ENCODE measurements around the gene KCNQ1.
A peak's percentile ranks its signal among the peaks of the same experiment; 100 is the strongest.

Gene KCNQ1

DNA sequence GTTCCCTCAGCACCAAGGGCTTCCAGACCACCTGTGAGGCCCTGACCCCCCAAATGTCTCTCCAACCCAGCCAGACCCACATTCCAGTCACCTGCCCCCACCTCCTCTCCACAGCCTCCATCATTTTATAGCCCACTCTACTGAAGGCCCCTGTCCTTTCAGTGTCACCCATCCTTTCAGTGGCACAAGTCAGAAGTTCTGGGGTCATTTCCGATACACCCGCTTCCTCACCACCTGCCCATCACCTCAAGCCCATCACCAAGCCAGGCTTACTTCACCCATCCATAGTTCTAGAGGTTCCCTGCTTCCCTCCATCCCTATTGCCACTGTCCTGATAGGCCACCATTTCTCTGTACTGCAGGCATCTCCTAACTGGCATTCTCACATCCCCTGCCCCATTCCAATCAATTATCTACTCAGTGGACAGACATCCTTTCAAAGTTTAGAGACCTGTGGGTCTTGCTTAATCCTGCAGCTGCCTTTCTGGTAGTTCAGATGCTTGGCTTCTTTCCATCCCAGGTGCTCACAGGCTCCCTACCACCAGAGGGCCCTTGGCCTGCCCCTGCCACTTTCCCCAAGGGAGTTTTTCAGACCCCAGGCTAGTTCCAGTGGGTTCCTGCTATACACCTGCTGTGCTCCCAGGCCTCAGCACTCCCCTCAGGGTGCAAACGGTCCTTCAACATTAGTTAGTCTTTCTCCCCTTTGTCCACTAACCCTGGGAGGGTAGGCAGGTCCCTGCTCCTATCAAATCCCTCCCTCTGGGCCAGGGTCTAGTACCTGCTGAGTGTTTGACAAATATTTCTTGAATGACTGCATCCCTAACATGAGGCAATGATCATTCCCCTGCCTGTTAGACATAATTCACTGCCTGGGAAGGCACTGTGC lies 247.4 kb downstream of the KCNQ1 start:
- DNase-seq (ENCODE audit: insufficient read length, low spot score) (no peak), FAIRE-seq (peak; percentile 52)

GRCh38 chr11:2693271-2694261 lies 248.8 kb downstream of the KCNQ1 start:
- FAIRE-seq = no peak
- no peak for DNase-seq (ENCODE audit: insufficient read length, low spot score)

GRCh38 chr11:2694495-2694894 lies 249.7 kb downstream of the KCNQ1 start:
- DNase-seq (ENCODE audit: insufficient read length, low spot score) (no peak), FAIRE-seq (no peak)

GRCh38 chr11:2694995-2695939 lies 250.5 kb downstream of the KCNQ1 start:
- no peak for FAIRE-seq
- no peak for DNase-seq (ENCODE audit: insufficient read length, low spot score)

DNA sequence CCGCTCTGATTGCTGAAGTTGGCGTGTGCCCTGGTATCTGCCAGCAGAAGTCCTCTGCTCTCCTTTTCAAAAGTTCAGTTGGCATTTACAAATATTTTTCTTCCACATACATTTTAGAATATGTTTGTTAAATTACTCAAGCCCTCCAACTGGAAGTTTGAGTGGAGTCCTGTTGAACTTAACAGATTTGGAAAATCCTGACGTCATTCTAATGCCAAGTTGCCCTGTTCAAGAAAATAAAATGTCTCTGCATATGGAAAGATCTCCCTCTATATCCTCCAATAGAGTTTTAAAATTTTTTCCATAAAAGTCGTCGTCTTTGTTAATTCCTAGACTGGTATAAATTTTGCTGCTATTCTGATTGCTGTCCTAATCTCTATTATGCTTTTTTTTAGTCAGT lies 251.6 kb downstream of the KCNQ1 start:
- no peak for FAIRE-seq
- no peak for DNase-seq (ENCODE audit: insufficient read length, low spot score)

- no peak for DNase-seq (ENCODE audit: insufficient read length, low spot score)
- no peak for FAIRE-seq
Observed at GRCh38 chr11:2697866-2698265, 253.1 kb downstream of the KCNQ1 start.

DNA sequence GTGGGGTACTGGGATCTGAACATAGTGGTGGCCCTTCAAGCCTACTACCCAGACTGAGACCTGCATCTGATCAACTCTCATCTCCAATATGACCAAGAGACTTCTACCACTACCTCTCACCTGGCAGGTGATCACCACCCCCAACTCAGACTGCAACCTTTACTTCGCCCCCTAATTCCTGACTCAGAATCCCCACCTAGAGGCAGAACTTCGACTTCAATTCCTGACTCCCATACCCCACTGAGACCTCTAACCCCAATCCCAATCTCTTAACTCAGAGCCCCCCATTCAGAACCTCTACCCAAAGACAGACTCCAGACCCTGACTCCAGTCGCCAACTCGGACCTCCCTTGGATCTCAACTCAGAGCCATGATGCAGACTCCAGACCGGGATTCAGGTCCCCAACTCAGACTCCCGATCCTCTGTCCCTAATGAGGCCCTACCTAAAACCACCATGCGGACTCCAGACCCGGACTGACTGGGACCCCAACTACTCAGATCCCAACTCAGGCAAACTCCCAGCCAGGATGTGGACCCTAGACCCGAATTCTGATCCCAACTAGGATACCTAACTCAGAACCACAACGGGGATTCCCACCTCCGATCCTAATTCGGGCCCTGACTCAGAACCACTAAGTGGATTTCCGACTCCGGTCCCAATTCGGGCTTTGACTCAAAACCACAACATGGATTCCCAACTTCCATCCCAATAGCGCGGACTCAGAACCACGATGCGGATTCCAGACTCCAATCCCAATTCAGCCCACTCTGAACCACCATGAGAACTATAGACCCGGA lies 253.8 kb downstream of the KCNQ1 start:
- no peak for DNase-seq (ENCODE audit: insufficient read length, low spot score)
- FAIRE-seq = no peak

- no peak for FAIRE-seq
- DNase-seq (ENCODE audit: insufficient read length, low spot score) = no peak
Observed at GRCh38 chr11:2699185-2699530, 254.3 kb downstream of the KCNQ1 start.

- DNase-seq (ENCODE audit: insufficient read length, low spot score) (peak; percentile 84), FAIRE-seq (peak; percentile 40)
Observed at GRCh38 chr11:2699531-2700414, 255.0 kb downstream of the KCNQ1 start, which contains the start of gene KCNQ1OT1. KCNQ1OT1 (minus strand) TSS chr11:2699994.

DNA sequence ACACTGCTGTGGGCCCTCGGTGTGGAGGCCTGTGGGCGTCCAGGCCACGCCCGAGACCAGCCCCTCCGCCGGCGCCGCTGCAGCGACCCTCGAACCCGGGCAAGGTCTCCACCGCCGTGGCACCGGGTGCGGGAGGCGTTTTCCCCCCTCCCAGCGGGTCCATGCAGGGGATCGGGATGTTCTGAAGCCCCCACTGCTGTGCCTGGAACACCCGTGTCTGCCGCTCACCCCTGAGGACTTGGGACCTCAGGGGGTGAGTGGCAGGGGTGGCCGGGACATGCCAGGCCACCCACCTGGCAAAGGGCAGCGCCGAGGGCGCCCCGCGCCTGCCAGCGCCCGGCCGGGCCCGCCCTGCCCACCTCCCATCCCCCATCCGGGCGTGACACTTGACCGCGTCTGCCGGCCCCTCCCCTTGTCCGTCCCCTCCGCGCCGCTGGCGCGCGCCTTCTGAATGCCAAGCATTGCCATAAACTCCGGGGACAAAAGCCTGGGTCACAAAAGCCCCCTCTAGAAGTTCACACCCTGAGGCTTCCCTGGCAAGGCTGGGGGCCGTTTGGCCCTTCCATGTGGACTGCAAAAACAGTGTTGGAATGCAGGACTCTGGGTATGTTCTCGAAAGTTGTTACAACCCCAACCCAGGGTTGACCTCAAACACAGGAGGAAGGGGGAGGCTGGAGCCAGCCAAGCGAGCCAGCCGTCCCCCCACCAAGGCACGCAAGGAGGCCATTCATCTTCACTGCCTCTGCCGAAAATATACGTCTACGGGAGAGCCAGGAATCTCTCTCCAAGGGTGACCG lies 255.8 kb downstream of the KCNQ1 start:
- DNase-seq (ENCODE audit: insufficient read length, low spot score) (peak; percentile 23), FAIRE-seq (no peak)

GRCh38 chr11:2701230-2701629 lies 256.4 kb downstream of the KCNQ1 start:
- FAIRE-seq (no peak), DNase-seq (ENCODE audit: insufficient read length, low spot score) (no peak)

DNA sequence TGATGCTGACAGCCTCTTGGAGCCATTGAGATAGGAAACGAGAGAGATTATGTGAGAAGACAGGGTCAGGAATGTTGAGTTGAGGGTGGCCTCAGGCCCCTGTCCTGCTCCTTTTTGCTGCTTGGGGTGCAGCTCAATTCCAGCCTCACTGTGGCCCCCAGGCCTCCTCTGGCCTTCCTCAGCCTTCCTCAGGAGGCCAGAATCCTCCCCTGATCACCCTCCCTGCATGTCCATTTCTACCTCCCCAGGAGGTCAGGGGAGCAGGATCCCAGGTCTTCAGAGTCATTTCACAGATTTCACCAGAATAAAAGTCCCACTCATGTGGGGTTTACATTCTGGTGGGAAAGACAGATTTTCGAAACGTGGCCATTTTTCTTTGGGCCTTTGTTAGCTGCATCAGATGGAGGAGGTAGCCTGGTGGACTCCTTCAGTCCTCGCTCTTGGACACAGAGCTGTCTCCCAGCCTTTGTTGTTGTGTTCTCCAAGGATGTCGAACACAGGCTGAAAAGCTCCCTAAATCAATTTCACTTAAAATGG lies 257.2 kb downstream of the KCNQ1 start:
- FAIRE-seq (no peak), DNase-seq (ENCODE audit: insufficient read length, low spot score) (no peak)

DNA sequence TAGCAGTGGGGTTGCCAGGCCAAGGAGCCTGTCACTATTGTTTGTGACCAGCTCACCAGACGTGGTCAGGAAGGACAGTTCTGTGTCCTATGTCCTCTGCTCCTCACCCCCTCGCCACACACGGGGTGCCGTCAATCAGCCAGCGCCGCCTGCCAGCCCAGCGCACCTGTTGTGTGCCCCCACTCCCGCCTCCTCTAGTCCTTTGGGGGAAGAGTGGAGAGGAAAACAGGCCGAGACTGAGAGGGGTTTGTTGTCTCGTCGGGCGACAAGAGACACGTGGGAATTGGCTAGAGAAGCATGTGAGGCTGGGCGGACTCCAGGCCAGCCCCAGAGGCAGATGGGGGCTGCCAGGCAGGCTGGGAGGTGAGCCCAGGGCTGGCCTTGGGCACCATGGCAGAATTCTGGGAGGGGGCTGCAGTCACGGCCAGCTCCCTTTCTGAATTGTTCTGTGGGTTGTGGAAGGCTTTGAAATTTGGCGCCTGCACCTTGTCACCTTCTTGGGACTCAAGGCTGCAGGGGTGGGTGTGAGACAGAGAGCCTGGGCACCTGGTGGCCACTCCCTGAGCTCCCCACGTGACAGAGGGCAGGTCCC lies 258.1 kb downstream of the KCNQ1 start:
- DNase-seq (ENCODE audit: insufficient read length, low spot score) (no peak), FAIRE-seq (no peak)

- DNase-seq (ENCODE audit: insufficient read length, low spot score) (no peak), FAIRE-seq (no peak)
Observed at GRCh38 chr11:2703363-2704141, 258.7 kb downstream of the KCNQ1 start.

- FAIRE-seq = no peak
- no peak for DNase-seq (ENCODE audit: insufficient read length, low spot score)
Observed at GRCh38 chr11:2704356-2704755, 259.5 kb downstream of the KCNQ1 start.

DNA sequence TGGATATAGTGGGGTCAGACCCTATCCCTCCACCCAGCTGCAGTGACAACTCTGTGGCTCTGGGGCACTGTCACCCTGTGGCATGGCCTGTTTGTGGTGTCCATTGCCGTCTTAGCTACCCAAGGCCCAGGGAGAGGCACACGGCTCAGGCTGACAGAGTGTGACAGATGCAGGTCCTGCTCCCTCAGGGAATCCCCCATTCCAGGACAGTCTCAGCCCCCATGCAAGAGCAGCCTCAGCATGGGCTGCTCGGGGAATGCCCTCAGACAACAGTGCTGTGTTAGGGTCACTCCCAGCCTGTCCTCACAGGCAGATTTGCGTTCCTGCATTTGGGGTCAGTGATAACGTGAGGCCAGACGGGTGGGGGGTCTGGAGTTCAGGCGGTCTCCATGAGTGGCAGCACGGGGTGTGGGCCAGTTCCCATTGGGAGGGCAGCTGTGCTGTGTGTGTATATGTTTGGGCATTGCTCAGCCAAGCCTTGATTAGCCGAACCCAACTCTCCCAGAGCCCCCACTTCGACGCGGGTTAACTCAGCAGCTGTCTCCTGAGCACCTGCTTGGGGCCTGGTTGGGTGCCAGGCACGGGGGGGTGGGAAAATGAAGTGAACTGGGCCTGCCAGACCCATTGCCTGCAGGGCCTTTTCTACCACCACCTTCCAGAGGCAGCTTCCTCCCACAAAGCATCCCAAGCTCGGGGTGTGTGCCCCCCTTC lies 260.2 kb downstream of the KCNQ1 start:
- no peak for FAIRE-seq

More for the DNA sequence above, 260.2 kb downstream of the KCNQ1 start:
- no peak for DNase-seq (ENCODE audit: insufficient read length, low spot score)

Data from HTR-8/SVneo (cell line).